ENCODE results near the gene STAT6.

DNA sequence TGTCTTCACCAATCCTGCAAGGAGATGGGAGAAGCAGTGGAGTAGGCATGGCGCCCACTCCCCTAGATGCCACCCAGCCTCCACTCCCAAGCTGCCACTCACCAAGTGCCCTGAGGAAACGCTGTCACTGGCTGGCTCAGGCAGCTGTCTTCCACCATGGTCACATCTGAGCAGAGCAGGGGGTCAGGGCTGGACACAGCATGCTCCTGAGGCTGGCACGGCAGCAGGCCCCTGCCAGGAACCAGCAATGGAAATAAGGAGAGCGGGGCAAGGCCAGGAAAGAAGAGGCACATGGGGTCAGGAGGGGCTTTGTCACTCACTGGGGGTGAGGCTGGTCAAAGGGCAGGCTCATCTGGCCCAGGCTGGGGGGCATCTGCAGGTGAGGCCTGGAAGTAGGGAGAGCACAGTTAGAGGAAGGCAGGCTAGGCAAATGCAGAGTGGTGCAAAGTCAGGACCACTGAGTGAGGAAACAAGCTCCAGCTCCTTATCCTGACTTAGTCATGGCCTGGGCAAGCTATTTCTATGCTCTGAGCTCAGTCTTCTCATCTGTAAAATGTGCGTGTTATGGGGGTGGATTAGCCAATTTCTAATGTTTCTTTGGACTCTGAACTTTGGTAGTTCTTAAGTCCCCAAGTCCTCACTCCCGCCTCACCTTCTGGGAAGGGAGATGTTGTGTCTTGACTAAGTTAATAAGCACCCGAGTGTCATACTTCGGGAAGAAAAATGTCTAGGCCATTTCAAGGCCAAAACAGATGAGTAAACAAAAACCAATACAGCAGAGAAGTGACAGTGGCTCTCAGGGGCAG lies 14.2 kb downstream of the STAT6 start:
- TF ChIP-seq, protein P1, sequence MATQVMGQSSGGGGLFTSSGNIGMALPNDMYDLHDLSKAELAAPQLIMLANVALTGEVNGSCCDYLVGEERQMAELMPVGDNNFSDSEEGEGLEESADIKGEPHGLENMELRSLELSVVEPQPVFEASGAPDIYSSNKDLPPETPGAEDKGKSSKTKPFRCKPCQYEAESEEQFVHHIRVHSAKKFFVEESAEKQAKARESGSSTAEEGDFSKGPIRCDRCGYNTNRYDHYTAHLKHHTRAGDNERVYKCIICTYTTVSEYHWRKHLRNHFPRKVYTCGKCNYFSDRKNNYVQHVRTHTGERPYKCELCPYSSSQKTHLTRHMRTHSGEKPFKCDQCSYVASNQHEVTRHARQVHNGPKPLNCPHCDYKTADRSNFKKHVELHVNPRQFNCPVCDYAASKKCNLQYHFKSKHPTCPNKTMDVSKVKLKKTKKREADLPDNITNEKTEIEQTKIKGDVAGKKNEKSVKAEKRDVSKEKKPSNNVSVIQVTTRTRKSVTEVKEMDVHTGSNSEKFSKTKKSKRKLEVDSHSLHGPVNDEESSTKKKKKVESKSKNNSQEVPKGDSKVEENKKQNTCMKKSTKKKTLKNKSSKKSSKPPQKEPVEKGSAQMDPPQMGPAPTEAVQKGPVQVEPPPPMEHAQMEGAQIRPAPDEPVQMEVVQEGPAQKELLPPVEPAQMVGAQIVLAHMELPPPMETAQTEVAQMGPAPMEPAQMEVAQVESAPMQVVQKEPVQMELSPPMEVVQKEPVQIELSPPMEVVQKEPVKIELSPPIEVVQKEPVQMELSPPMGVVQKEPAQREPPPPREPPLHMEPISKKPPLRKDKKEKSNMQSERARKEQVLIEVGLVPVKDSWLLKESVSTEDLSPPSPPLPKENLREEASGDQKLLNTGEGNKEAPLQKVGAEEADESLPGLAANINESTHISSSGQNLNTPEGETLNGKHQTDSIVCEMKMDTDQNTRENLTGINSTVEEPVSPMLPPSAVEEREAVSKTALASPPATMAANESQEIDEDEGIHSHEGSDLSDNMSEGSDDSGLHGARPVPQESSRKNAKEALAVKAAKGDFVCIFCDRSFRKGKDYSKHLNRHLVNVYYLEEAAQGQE (IDR thresholded peaks at IDR 0.05; ENCODE audit: insufficient read depth in 1 of 2, low read depth in 2 of 2, low read length in 1 of 2) = no peak
- TF ChIP-seq, protein P2, sequence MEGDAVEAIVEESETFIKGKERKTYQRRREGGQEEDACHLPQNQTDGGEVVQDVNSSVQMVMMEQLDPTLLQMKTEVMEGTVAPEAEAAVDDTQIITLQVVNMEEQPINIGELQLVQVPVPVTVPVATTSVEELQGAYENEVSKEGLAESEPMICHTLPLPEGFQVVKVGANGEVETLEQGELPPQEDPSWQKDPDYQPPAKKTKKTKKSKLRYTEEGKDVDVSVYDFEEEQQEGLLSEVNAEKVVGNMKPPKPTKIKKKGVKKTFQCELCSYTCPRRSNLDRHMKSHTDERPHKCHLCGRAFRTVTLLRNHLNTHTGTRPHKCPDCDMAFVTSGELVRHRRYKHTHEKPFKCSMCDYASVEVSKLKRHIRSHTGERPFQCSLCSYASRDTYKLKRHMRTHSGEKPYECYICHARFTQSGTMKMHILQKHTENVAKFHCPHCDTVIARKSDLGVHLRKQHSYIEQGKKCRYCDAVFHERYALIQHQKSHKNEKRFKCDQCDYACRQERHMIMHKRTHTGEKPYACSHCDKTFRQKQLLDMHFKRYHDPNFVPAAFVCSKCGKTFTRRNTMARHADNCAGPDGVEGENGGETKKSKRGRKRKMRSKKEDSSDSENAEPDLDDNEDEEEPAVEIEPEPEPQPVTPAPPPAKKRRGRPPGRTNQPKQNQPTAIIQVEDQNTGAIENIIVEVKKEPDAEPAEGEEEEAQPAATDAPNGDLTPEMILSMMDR (IDR thresholded peaks at IDR 0.05) = no peak
- TF ChIP-seq POLR2AphosphoS5 (IDR thresholded peaks at IDR 0.05; ENCODE audit: low read depth, low read length) = no peak
- no peak for TF ChIP-seq SIN3A (IDR thresholded peaks at IDR 0.05; ENCODE audit: borderline replicate concordance, insufficient read depth, low read depth, low read length)

Measured in Panc1 (cell line).